Sigmoid colon (tissue), 7 donors: ENCODE results near the gene SCAPER. TPM values are rescaled to one million over a fixed set of nuclear protein-coding genes. Genes with fewer than 3 reads are reported as not detected.

ENCODE experiments used
- DNase-seq: peaks from one replicate; pipeline ENCODE4 v3.0.0-alpha.2; 2019
- H3K27ac ChIP-seq, 4 donors: fragments of 200-600 bp; sonication (generic); one replicate each; pipeline ENCODE4 v1.5.1; 2016 to 2019; ENCODE audit warnings: mild to moderate bottlenecking in 1 of 4
- H3K27me3 ChIP-seq, 3 donors: fragments of 200-600 bp; sonication (generic); one replicate each; pipeline ENCODE4 v1.5.1; 2019; ENCODE audit warnings: mild to moderate bottlenecking in 1 of 3
- H3K36me3 ChIP-seq, 4 donors: fragments of 200-600 bp; sonication (generic); one replicate each; pipeline ENCODE4 v1.5.1; 2016 to 2019
- H3K4me1 ChIP-seq, 4 donors: fragments of 200-600 bp; sonication (generic); one replicate each; pipeline ENCODE4 v1.5.1; 2017 to 2019
- H3K4me3 ChIP-seq, 4 donors: fragments of 200-600 bp; sonication (generic); one replicate each; pipeline ENCODE4 v1.5.1; 2017 to 2019; ENCODE audit warnings: mild to moderate bottlenecking in 2 of 4, moderate library complexity in 1 of 4
- H3K9me3 ChIP-seq, 4 donors: fragments of 200-600 bp in 3 of 4; sonication (generic) in 3 of 4; one replicate each; pipeline versions ENCODE4 v1.5.1 to v1.6.1; 2013 to 2019
- EP300 ChIP-seq, 4 donors: sonication (generic); formaldehyde crosslinking; IDR thresholded peaks; one replicate each; pipeline ENCODE4 v1.6.1; 2017; ENCODE audit warnings: antibody characterized with exemption in 4 of 4
- POLR2A ChIP-seq, 2 donors: fragments of 450-650 bp; IDR thresholded peaks; one replicate each; pipeline ENCODE4 v1.6.1; 2016; ENCODE audit warnings: antibody characterized with exemption in 2 of 2, mild to moderate bottlenecking in 2 of 2, moderate library complexity in 2 of 2
- POLR2AphosphoS5 ChIP-seq, 4 donors: sonication (generic); formaldehyde crosslinking; IDR thresholded peaks; one replicate each; pipeline ENCODE4 v1.6.1; 2017; ENCODE audit warnings: antibody characterized with exemption in 4 of 4
- WGBS, 2 donors: extraction: QIAGEN DNeasy Blood & Tissue Kit; methylation state at CpG; one replicate each; pipeline ENCODE4 v1.1.7; 2013; 5-methylcytosine and 5-hydroxymethylcytosine counted together
- intact Hi-C: fragments of 100-400 bp; cut with DNase I; formaldehyde crosslinking; loops from one replicate; pipeline ENCODE4 v1.15.1; 2023
- polyA plus RNA-seq, 3 donors: library from polyadenylated mRNA; stranded (reverse); fragments of 200-250 nt; gene quantifications; one replicate each; pipeline ENCODE4 v1.2.3, GENCODE V29; 2013
- total RNA-seq, 4 donors: library from RNA; depleted of rRNA; stranded (reverse); fragments of >200 nt; gene quantifications; one replicate each; pipeline ENCODE4 v1.1.0, GENCODE V29; 2016
- TF ChIP-seq, protein P1 (sequence below), 4 experiments: fragments of 450-650 bp in 3 of 4; fragments of 200-600 bp in 1 of 4; IDR thresholded peaks; one replicate each; pipeline ENCODE4 v1.5.1; 2016 to 2019; ENCODE audit warnings: antibody characterized with exemption in 4 of 4, mild to moderate bottlenecking in 3 of 4, moderate library complexity in 2 of 4
- donor health status: healthy with polysubstance abuse.
- donor health status: Bipolar disorder and iron deficiency.
- donor health status: healthy.

SCAPER gene
- total and polyA plus RNA-seq, 7 donors: 5.3 to 40.7 (median 22.5) TPM

DNA sequence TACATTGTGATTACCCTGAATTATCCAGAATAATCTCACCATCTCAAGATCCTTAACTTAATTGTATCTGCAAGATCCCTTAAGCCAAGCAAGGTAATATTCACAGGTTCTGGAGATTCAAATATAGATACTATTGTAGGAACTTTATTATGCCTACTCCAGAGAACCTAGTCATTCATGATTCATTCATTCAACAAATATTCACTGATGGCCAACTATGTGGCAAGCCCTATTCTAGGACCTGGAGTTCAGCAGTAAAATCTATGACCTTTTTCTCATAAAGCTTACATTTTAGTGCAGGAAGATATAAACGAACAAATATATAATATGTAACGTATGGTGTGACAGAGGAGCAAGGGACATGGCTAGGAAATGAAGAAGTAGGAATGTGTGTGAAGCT, 519.0 kb downstream of the SCAPER start:
- no peaks in the 10 kb centered on the region for H3K4me1 ChIP-seq
- H3K36me3 ChIP-seq: peaks cover 0 to 1% (median 0%) of the 10 kb centered on the region in 4 donors
- H3K9me3 ChIP-seq: no peaks in the 10 kb centered on the region
- no peak for DNase-seq
- no peaks in the 10 kb centered on the region for H3K27me3 ChIP-seq
- no peak overlapping the region for H3K4me3 ChIP-seq
- TF ChIP-seq, protein P1, sequence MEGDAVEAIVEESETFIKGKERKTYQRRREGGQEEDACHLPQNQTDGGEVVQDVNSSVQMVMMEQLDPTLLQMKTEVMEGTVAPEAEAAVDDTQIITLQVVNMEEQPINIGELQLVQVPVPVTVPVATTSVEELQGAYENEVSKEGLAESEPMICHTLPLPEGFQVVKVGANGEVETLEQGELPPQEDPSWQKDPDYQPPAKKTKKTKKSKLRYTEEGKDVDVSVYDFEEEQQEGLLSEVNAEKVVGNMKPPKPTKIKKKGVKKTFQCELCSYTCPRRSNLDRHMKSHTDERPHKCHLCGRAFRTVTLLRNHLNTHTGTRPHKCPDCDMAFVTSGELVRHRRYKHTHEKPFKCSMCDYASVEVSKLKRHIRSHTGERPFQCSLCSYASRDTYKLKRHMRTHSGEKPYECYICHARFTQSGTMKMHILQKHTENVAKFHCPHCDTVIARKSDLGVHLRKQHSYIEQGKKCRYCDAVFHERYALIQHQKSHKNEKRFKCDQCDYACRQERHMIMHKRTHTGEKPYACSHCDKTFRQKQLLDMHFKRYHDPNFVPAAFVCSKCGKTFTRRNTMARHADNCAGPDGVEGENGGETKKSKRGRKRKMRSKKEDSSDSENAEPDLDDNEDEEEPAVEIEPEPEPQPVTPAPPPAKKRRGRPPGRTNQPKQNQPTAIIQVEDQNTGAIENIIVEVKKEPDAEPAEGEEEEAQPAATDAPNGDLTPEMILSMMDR (IDR thresholded peaks at IDR 0.05): no peak
- TF ChIP-seq POLR2A (IDR thresholded peaks at IDR 0.05) (no peak), EP300 (IDR thresholded peaks at IDR 0.05) (no peak), POLR2AphosphoS5 (IDR thresholded peaks at IDR 0.05) (no peak)
- WGBS, 2 donors: 62 to 83% methylated on average over 2 of the region's 2 CpGs
- intact Hi-C loops: no loop called here
- H3K27ac ChIP-seq: no peak overlapping the region

DNA sequence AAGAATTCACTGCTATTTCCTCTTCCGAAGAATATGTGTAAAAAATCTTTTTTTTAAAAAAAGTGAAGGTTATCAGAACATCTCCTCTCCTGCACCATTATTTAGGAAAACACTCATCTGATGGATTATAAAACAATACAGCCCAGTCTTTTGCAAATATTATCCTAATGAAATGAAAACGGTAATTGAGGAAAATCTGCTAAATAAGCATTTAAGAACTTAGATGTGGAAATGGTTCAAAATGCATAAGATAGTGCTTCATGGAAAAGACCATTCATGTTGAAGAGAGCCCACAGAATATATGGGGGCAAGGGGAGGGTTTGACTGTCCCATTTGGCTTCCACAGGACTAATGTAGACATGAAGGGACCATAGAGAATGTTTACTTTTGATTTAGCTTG, 520.7 kb downstream of the SCAPER start:
- H3K36me3 ChIP-seq: peaks cover 0 to 8% (median 0%) of the 10 kb centered on the region in 4 donors
- H3K9me3 ChIP-seq: no peaks in the 10 kb centered on the region
- 94 to 98% methylated on average over 2 of the region's 2 CpGs for WGBS, 2 donors
- TF ChIP-seq POLR2AphosphoS5 (IDR thresholded peaks at IDR 0.05) (no peak), POLR2A (IDR thresholded peaks at IDR 0.05) (no peak)
- intact Hi-C loops: no loop called here
- no peak overlapping the region for H3K27ac ChIP-seq
- H3K4me3 ChIP-seq: no peak overlapping the region
- DNase-seq: no peak
- H3K4me1 ChIP-seq: no peaks in the 10 kb centered on the region
- no peaks in the 10 kb centered on the region for H3K27me3 ChIP-seq

DNA sequence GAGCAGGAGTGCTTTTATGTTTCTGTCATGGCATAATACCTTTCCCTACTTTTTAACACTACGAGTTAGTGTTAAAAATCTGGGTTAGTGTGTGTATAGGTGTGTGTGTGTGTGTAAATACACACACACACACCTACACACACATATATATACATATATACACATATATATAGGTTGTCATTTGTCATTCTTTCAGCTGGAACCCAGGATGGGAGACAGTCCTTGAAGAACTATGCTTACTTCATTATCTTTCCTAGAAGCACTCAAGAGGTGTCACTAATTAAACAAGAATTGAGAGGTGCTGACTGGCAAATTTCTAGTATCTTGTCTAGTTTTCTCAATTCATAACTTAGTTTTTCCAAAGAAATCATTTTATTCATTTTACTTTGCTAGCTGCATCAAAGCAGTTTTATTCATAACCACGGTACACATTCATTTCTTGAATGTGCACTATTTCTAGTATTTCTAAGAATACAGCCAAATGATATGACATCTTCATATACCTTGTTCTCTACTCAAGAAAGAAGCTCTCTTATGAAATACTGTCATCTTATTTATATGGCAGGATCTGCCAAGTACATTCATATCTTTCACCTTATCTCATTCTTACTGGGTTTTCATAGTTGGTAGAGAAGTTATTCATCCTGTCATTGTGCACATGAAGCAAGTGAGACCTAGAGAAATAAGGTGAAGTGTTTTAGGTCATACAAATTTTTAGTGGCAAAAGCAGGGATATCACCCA, 522.0 kb downstream of the SCAPER start:
- Histone ChIP-seq H3K36me3 (peaks cover 0 to 8% (median 0%) of the 10 kb centered on the region in 4 donors), H3K4me3 (no peak overlapping the region), H3K9me3 (no peaks in the 10 kb centered on the region), H3K27me3 (no peaks in the 10 kb centered on the region), H3K27ac (no peak overlapping the region), H3K4me1 (no peaks in the 10 kb centered on the region)
- no peak for DNase-seq
- WGBS, 2 donors: 93 to 96% methylated on average over 2 of the region's 2 CpGs
- TF ChIP-seq EP300 (IDR thresholded peaks at IDR 0.05): no peak
- intact Hi-C loops: no loop called here

DNA sequence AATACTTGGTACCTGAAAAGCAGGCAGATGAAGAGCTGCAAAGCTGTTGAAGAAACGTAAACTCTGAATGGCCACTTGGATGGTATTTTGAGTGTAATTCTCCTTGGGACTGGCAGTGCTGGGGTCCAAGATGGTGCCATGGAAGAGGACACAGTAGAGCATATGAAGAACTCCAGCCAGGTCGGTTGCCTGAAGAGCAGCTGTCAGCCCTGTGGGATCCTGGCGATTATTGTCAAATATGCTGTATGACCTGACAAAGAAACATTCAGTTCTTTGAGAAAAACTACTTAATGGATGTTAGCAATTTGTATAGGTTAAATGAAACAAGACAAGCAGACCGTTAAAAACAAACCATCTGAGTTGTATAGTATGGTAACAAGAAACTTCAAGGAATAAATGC, 523.8 kb downstream of the SCAPER start:
- H3K9me3 ChIP-seq: no peaks in the 10 kb centered on the region
- TF ChIP-seq, protein P1 (IDR thresholded peaks at IDR 0.05): no peak
- TF ChIP-seq EP300 (IDR thresholded peaks at IDR 0.05) (no peak), POLR2AphosphoS5 (IDR thresholded peaks at IDR 0.05) (no peak), POLR2A (IDR thresholded peaks at IDR 0.05) (no peak)
- 93 to 96% methylated on average over 4 of the region's 4 CpGs for WGBS, 2 donors
- no peaks in the 10 kb centered on the region for H3K27me3 ChIP-seq
- DNase-seq: no peak
- H3K36me3 ChIP-seq: peaks cover 0 to 8% (median 0%) of the 10 kb centered on the region in 4 donors
- intact Hi-C loops: no loop called here
- no peak overlapping the region for H3K27ac ChIP-seq
- no peak overlapping the region for H3K4me3 ChIP-seq
- no peaks in the 10 kb centered on the region for H3K4me1 ChIP-seq

DNA sequence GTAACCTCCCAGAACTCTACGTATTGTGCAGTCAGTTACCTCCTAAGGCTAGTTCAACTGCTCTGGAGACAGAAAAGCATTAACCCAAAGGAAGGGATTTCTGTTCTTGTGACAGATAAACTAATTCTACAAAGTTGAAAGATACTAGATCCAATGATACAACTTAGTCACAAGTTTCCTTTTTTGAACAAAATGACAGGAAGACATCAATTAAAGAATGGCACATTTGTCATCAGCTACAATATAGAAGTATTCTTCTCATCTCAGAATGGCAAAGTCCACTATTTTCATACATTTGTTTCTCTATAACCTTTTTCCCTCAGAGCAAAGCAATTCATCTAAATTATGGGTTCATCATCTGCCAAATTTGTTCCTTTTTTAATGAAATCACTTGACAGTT, 524.9 kb downstream of the SCAPER start:
- no peak for TF ChIP-seq POLR2AphosphoS5 (IDR thresholded peaks at IDR 0.05)
- no peak for TF ChIP-seq EP300 (IDR thresholded peaks at IDR 0.05)
- no peak for TF ChIP-seq POLR2A (IDR thresholded peaks at IDR 0.05)
- TF ChIP-seq, protein P1 (IDR thresholded peaks at IDR 0.05): no peak
- 97 to 98% methylated on average over 1 of the region's 1 CpG for WGBS, 2 donors
- intact Hi-C loops: no loop called here
- Histone ChIP-seq H3K4me1 (no peaks in the 10 kb centered on the region), H3K27me3 (no peaks in the 10 kb centered on the region), H3K4me3 (no peak overlapping the region), H3K9me3 (no peaks in the 10 kb centered on the region), H3K27ac (no peak overlapping the region), H3K36me3 (peaks cover 0 to 11% (median 2%) of the 10 kb centered on the region in 4 donors)
- DNase-seq: no peak

DNA sequence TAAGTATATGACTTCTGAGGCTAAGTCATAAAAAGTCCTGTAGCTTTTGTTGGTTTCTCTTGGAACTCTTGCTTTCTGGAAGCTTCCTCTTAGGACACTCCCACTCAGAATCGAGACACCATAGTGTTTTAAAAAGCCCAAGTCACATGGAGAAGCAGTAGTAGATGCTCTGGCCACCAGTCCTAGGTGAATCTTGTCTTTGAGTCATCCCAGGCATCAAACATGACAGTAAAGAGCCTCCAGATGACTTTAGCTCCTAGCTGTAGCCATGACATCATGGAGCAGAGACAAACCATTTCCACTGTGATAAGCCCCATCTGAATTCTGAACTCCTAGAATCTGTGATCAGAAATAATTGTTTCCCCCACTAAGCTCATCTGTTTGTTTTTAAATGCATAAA, 526.4 kb downstream of the SCAPER start:
- WGBS, 2 donors: 89 to 98% methylated on average over 1 of the region's 1 CpG
- Histone ChIP-seq H3K4me1 (no peaks in the 10 kb centered on the region), H3K27me3 (no peaks in the 10 kb centered on the region), H3K9me3 (no peaks in the 10 kb centered on the region), H3K4me3 (no peak overlapping the region), H3K36me3 (peaks cover 0 to 17% (median 2%) of the 10 kb centered on the region in 4 donors), H3K27ac (no peak overlapping the region)
- DNase-seq: no peak
- intact Hi-C loops: no loop called here
- TF ChIP-seq POLR2AphosphoS5 (IDR thresholded peaks at IDR 0.05): no peak
- no peak for TF ChIP-seq EP300 (IDR thresholded peaks at IDR 0.05)
